Activated CD8-positive, alpha-beta T cell treated with anti-CD3 and anti-CD28 coated beads, Interleukin-2, amount 10 ng/mL, durations not matched to agents 7 days and 5 days (primary cell): ENCODE measurements around the gene TMEM26. TPM values are rescaled to one million over a fixed set of nuclear protein-coding genes. Genes with fewer than 3 reads are reported as not detected.
"Not testable (repeated sequence)": the region's sequence is repeated elsewhere in the genome, so short reads cannot be mapped to it uniquely, and the experiment has no call there.

Experiments used
- ATAC-seq: fragments of 150-1000 bp; cut with Tn5 transposase; one replicate; pipeline ENCODE4 v1.10.0; 2021; ENCODE audit warnings: moderate library complexity
- CTCF ChIA-PET: fragments of 350-600 bp; sonication (Branson Sonifier 250); formaldehyde crosslinking; loops from one replicate; lab custom pipeline; 2021; ENCODE audit warnings: antibody characterized with exemption; lab: Charles Lee
- POLR2A ChIA-PET: fragments of 350-600 bp; sonication (Branson Sonifier 250); formaldehyde crosslinking; loops from one replicate; lab custom pipeline; 2021; ENCODE audit warnings: antibody characterized with exemption; lab: Charles Lee
- DNase-seq: peaks from one replicate; pipeline ENCODE4 v3.0.0-alpha.2; 2020
- H3K27ac Mint-ChIP-seq: one replicate; pipeline ENCODE4 v1.8.0; 2021; ENCODE audit warnings: mild to moderate bottlenecking, mixed read lengths
- H3K27me3 Mint-ChIP-seq: one replicate; pipeline ENCODE4 v1.8.0; 2021; ENCODE audit warnings: low read depth, mixed read lengths
- H3K36me3 Mint-ChIP-seq: one replicate; pipeline ENCODE4 v1.8.0; 2021; ENCODE audit warnings: low read depth, mixed read lengths
- H3K4me1 Mint-ChIP-seq: one replicate; pipeline ENCODE4 v1.8.0; 2021; ENCODE audit warnings: low read depth, mixed read lengths
- H3K4me3 Mint-ChIP-seq: one replicate; pipeline ENCODE4 v1.8.0; 2021; ENCODE audit warnings: mild to moderate bottlenecking, mixed read lengths
- H3K9me3 Mint-ChIP-seq: one replicate; pipeline ENCODE4 v1.8.0; 2022; ENCODE audit warnings: mixed read lengths; ENCODE audit not compliant: insufficient read depth
- total RNA-seq, 2 experiments: library from RNA; stranded (reverse); gene quantifications; one replicate each; pipeline ENCODE4 v1.2.3, GENCODE V29; 2021

The TMEM26 gene
- total RNA-seq, 2 experiments from 2014 or later, result not detected

DNA sequence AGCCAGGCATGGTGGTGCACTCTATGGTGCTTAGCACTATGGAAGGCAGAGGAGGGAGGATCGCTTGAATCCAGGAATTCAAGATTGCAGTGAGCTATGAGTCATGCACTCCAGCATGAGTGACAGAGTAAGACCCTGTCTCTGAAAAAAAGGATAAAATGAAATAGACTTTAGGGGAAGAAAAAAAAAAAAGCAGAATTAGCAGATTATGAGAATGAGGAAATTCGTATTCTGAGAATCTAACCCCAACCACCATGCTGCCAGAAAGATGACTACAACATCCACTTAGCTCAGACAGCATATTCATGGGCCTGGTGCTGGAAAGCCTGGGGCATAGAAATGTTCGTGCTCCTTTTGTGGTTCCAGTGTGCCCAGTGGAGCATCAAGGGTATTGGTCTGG is 63.3 kb downstream of the TMEM26 start:
- ChIA-PET CTCF (no interaction called here), POLR2A (no interaction called here)
- Mint-ChIP-seq H3K36me3 (no peaks in the 10 kb centered on the region), H3K4me3 (no peak overlapping the region), H3K27me3 (peaks cover 6% of the 10 kb centered on the region), H3K9me3 (no peaks in the 10 kb centered on the region), H3K4me1 (no peaks in the 10 kb centered on the region), H3K27ac (no peak overlapping the region)
- ATAC-seq (no peak), DNase-seq (no peak)

DNA sequence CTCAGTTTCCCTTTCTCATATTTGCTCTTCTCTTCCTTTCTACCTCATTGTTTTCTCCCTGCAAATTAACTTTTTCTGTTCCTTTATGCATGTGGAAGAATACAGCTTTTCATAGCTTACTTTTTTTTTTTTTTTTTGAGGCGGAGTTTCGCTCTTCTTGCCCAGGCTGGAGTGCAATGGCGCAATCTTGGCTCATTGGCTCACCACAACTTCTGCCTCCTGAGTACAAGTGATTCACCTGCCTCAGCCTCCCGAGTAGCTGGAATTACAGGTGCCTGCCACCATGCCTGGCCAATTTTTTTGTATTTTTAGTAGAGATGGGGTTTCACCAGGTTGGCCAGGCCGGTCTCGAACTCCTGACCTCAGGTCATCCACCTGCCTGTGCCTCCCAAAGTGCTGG is 64.2 kb downstream of the TMEM26 start:
- CTCF ChIA-PET, POLR2A ChIA-PET, H3K27me3 Mint-ChIP-seq, H3K27ac Mint-ChIP-seq, ATAC-seq, H3K4me1 Mint-ChIP-seq, H3K4me3 Mint-ChIP-seq, H3K9me3 Mint-ChIP-seq, DNase-seq, H3K36me3 Mint-ChIP-seq: not testable (repeated sequence)

DNA sequence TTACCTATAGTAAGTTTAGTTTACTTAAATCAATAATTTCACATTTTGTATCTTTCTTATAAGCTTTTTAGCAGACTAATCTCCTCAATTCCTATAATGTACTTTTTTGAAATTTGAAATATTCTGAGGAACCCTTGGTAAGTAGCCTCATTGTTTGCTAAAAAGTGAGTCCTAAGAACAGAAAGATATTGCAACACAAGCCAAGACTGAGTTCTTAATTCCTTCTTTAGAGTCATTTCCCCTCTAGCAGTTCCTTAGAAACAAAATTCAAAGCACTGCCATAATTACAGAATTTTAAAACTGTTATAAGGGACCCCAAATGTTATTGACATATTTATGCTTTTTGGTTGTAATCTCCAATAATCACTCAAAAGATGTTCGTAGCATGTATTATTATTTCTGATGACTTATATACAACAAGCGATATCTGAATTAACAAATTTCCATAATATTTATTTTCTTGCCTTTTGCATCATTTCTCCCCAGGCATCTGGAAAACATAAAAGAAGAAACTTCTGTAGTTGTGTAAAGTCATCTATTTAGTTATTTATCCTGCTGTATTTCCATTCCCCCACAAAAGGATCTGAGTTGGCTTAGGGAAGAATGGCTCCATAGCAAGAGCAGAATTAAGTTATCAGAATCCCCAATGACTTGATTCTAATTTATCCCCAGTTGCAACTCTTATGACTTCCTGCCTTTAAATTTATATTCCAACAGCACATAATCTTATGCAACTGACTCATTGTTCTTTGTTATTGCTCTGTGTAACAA is 67.8 kb downstream of the TMEM26 start:
- ChIA-PET CTCF (no interaction called here), POLR2A (no interaction called here)
- ATAC-seq (no peak), DNase-seq (no peak)
- H3K36me3 Mint-ChIP-seq, result no peaks in the 10 kb centered on the region
- H3K9me3 Mint-ChIP-seq, result no peaks in the 10 kb centered on the region
- no peaks in the 10 kb centered on the region for H3K4me1 Mint-ChIP-seq
- no peak overlapping the region for H3K27ac Mint-ChIP-seq
- peaks cover 6% of the 10 kb centered on the region for H3K27me3 Mint-ChIP-seq
- no peak overlapping the region for H3K4me3 Mint-ChIP-seq

DNA sequence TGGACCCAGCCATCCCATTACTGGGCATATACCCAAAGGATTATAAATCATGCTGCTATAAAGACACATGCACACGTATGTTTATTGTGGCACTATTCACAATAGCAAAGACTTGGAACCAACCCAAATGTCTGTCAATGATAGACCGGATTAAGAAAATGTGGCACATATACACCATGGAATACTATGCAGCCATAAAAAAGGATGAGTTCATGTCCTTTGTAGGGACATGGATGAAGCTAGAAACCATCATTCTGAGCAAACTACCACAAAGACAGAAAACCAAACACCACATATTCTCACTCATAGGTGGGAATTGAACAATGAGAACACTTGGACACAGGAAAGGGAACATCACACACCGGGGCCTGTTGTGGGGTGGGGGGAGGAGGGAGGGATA is 72.0 kb downstream of the TMEM26 start:
- H3K27me3 Mint-ChIP-seq, H3K9me3 Mint-ChIP-seq, ATAC-seq, H3K4me3 Mint-ChIP-seq, H3K4me1 Mint-ChIP-seq, DNase-seq, H3K36me3 Mint-ChIP-seq, CTCF ChIA-PET, POLR2A ChIA-PET, H3K27ac Mint-ChIP-seq: not testable (repeated sequence)

DNA sequence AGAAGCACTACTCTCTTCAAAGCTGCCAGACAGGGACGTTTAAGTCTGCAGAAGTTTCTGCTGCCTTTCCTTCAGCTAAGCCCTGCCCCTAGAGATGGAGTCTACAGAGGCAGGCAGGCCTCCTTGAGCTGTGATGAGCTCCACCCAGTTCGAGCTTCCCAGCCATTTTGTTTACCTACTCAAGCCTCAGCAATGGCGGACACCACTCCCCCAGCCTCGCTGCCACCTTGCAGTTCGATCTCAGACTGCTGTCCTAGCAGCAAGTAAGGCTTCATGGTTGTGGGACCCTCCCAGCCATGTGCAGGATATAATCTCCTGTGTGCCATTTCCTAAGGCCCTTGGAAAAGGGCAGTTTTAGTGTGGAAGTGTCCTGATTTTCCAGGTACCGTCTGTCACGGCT is 74.3 kb downstream of the TMEM26 start:
- Mint-ChIP-seq H3K4me3 (no peak overlapping the region), H3K36me3 (no peaks in the 10 kb centered on the region), H3K27me3 (peaks cover 4% of the 10 kb centered on the region), H3K9me3 (peaks cover 3% of the 10 kb centered on the region), H3K4me1 (no peaks in the 10 kb centered on the region), H3K27ac (no peak overlapping the region)
- ChIA-PET CTCF (no interaction called here), POLR2A (interaction anchor here (0.6 kb wide), 1 partner anchor 43 kb away, joined by 3 read pairs; no protein-coding TSS in a partner anchor)
- no peak for ATAC-seq
- DNase-seq, result no peak

DNA sequence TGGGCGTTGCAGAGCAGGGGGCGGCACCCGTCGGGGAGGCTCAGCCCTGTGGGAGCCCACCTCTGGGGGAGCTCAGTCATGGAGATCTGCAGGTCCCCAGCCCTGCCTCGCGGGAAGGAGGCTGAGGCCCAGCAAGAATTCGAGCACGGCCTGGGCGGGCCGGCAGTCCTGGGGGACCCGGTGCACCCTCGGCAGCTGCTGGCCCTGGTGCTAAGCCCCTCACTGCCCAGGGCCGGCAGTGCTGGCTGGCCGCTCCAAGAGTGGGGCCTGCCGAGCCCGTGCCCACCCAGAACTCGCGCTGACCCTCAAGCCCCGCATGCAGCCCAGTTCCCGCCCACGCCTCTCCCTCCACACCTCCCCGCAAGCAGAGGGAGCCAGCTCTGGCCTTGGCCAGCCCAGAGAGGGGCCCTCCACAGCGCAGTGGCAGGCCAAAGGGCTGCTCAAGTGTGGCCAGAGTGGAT is 76.2 kb downstream of the TMEM26 start:
- ChIA-PET CTCF (no interaction called here), POLR2A (no interaction called here)
- DNase-seq (no peak), ATAC-seq (no peak)
- H3K27ac Mint-ChIP-seq, result no peak overlapping the region
- H3K36me3 Mint-ChIP-seq, result no peaks in the 10 kb centered on the region
- H3K9me3 Mint-ChIP-seq, result peaks cover 3% of the 10 kb centered on the region
- no peaks in the 10 kb centered on the region for H3K4me1 Mint-ChIP-seq
- no peak overlapping the region for H3K4me3 Mint-ChIP-seq
- H3K27me3 Mint-ChIP-seq, result peaks cover 4% of the 10 kb centered on the region

DNA sequence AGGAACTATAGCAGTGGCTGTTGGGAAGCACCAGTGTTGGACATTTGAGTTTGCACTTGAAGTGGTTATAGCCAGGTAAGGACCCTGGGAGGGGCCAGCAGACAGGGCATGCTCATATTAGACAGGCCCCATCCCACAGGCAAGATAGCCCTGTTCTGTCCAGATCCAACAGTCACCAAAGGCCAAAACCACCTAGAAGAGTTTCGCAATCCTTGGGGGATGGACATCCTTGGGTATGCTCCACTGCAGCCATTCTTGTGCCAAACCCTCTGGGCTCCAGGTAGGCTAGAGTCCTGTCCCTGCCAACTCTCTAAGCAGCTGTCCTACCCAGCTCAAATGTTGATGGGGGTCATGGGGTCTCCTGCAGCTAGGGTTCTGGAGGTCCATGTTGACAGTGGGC is 76.8 kb downstream of the TMEM26 start:
- H3K4me1 Mint-ChIP-seq, result no peaks in the 10 kb centered on the region
- H3K36me3 Mint-ChIP-seq, result no peaks in the 10 kb centered on the region
- no peak for DNase-seq
- ATAC-seq, result no peak
- H3K9me3 Mint-ChIP-seq, result peaks cover 3% of the 10 kb centered on the region
- POLR2A ChIA-PET, result no interaction called here
- CTCF ChIA-PET, result no interaction called here
- no peak overlapping the region for H3K27ac Mint-ChIP-seq
- peaks cover 4% of the 10 kb centered on the region for H3K27me3 Mint-ChIP-seq
- H3K4me3 Mint-ChIP-seq, result no peak overlapping the region

DNA sequence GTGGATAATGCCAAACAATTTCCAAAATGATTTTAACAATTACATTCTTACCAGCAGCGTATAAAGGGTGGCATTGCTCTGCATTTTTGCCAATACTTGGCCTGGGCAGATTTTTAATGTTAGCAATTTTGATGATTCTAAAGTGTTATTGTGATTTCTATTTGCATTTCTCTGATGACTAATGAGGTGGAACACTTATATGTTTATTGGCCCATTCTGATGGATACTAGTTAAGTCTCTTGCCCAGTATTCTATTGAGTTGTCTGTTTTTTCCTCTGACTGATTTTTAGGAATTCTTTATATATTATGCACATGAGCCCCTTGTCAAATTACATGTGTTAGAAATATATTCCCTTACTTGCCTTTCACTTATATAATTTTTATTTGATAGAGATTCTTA is 86.8 kb downstream of the TMEM26 start:
- Mint-ChIP-seq H3K27me3 (peaks cover 5% of the 10 kb centered on the region), H3K27ac (no peak overlapping the region), H3K4me3 (no peak overlapping the region), H3K4me1 (no peaks in the 10 kb centered on the region), H3K9me3 (no peaks in the 10 kb centered on the region), H3K36me3 (no peaks in the 10 kb centered on the region)
- DNase-seq (no peak), ATAC-seq (no peak)
- CTCF ChIA-PET, result no interaction called here
- POLR2A ChIA-PET, result no interaction called here

DNA sequence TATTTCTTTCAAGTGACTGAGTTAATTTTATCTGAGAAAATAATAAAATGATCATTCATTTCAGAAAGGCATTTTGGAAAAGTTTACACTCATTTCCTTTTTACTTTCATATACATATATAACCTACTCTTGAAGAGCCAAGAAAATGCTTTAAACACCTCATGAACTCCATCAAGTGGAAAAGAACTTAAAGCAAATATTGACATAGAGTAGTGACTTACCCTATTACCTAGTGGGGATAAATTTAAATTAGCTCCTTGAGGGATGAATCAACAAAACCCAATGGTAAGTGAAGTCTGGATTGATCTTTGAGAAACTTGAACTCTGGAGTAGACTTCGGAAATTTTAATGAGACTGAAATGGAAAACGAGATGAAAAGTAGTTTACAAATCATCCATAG is 88.6 kb downstream of the TMEM26 start:
- ATAC-seq (no peak), DNase-seq (no peak)
- no peak overlapping the region for H3K4me3 Mint-ChIP-seq
- H3K36me3 Mint-ChIP-seq, result no peaks in the 10 kb centered on the region
- ChIA-PET POLR2A (no interaction called here), CTCF (no interaction called here)
- peaks cover 5% of the 10 kb centered on the region for H3K27me3 Mint-ChIP-seq
- H3K9me3 Mint-ChIP-seq, result no peaks in the 10 kb centered on the region
- H3K4me1 Mint-ChIP-seq, result no peaks in the 10 kb centered on the region
- H3K27ac Mint-ChIP-seq, result no peak overlapping the region

DNA sequence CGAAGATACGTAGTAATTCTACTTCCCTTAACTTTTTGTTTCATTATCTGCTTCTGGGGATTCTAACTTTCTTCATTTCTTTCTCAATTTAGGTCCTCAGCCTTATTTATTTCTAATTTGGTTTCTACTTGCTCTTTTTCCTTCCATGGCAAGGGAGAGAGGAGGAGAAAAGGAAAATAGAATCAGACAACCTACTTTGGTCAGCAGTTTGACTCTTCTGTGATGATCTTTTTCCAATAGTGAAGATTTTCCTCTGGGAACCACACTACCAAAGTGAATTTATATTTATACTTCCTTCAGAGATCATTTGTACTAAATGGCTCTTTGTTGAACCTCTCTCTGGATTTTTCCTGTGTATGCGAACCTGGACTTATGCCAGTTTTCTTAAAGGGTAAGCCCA is 90.2 kb downstream of the TMEM26 start:
- ChIA-PET POLR2A (no interaction called here), CTCF (no interaction called here)
- ATAC-seq, result no peak
- no peaks in the 10 kb centered on the region for H3K9me3 Mint-ChIP-seq
- H3K4me1 Mint-ChIP-seq, result no peaks in the 10 kb centered on the region
- no peak overlapping the region for H3K27ac Mint-ChIP-seq
- H3K4me3 Mint-ChIP-seq, result no peak overlapping the region
- no peaks in the 10 kb centered on the region for H3K36me3 Mint-ChIP-seq
- no peak for DNase-seq
- H3K27me3 Mint-ChIP-seq, result peaks cover 2% of the 10 kb centered on the region

DNA sequence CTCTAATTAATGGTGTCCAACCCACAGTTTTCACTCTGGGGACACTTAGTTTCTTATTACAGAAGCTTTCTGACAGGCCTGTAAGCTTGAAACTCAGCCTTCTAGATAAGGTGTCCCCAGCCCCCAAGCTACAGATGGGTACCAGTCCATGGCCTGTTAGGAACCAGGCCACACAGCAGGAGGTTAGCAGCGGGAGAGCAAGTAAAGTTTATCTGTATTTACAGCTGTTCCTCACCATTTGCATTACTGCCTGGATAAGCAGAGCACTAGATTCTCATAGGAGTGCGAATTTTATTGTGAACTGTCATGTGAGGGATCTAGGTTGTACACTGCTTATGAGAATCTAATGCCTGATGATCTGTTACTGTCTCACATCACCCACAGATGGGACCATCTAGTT is 93.7 kb downstream of the TMEM26 start:
- no peak overlapping the region for H3K4me3 Mint-ChIP-seq
- H3K9me3 Mint-ChIP-seq, result no peaks in the 10 kb centered on the region
- no peaks in the 10 kb centered on the region for H3K4me1 Mint-ChIP-seq
- CTCF ChIA-PET, result no interaction called here
- H3K27ac Mint-ChIP-seq, result no peak overlapping the region
- POLR2A ChIA-PET, result no interaction called here
- DNase-seq (no peak), ATAC-seq (no peak)
- H3K27me3 Mint-ChIP-seq, result peaks cover 4% of the 10 kb centered on the region
- no peaks in the 10 kb centered on the region for H3K36me3 Mint-ChIP-seq

DNA sequence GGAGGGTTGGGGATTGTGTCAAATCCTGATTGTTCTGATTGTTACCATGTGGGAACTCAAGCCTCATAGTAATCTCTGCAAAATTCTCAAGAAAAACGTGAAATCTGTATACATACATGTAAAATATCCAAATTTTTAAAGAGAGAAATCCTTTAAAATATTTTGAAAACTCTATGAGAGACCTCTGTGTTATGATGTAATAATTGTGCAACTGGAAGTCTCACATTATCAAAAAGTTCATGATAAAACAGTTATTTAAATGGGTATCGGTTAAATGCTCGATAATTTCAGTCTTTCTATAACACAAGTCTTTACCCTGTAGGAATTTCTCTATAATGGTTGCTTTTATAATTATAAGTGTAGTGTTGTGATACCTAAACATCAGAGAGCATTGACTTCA is 95.5 kb downstream of the TMEM26 start:
- H3K27ac Mint-ChIP-seq, result no peak overlapping the region
- H3K4me3 Mint-ChIP-seq, result no peak overlapping the region
- DNase-seq (no peak), ATAC-seq (no peak)
- CTCF ChIA-PET, result no interaction called here
- H3K9me3 Mint-ChIP-seq, result no peaks in the 10 kb centered on the region
- H3K27me3 Mint-ChIP-seq, result peaks cover 4% of the 10 kb centered on the region
- POLR2A ChIA-PET, result no interaction called here
- H3K36me3 Mint-ChIP-seq, result no peaks in the 10 kb centered on the region
- H3K4me1 Mint-ChIP-seq, result no peaks in the 10 kb centered on the region
